ENCODE measurements around the gene HMGXB3. TPM values are rescaled to one million over a fixed set of nuclear protein-coding genes. Genes with fewer than 3 reads are reported as not detected.

Gene HMGXB3
- total and polyA plus RNA-seq, 2 of the 13 experiments (the other 11 are each of a cell fraction or from before 2014, with no cell fraction given): 18.8 to 23.8 TPM

- TF ChIP-seq REPIN1 (CRISPR knock-in tag; IDR thresholded peaks at IDR 0.05; ENCODE audit: borderline replicate concordance, low read depth) (peak; percentile 82; the same call in 1 of the 2 replicates), FOXO1 (CRISPR knock-in tag; IDR thresholded peaks at IDR 0.05) (peak; percentile 79), AHR (CRISPR knock-in tag; IDR thresholded peaks at IDR 0.05) (0 out of 2 replicates have a peak, but pooled peaks have one; percentile 26), HMGA1 (CRISPR knock-in tag; conservative IDR thresholded peaks at IDR 0.05) (no peak), HES4 (CRISPR knock-in tag; IDR thresholded peaks at IDR 0.05; ENCODE audit: borderline replicate concordance) (peak; percentile 73; the same call in 1 of the 2 replicates), ZUFSP (CRISPR knock-in tag; IDR thresholded peaks at IDR 0.05; ENCODE audit: borderline replicate concordance) (no peak), ZNF484 (CRISPR knock-in tag; IDR thresholded peaks at IDR 0.05; ENCODE audit: borderline replicate concordance, low read depth) (no peak), THAP11 (CRISPR knock-in tag; IDR thresholded peaks at IDR 0.05) (peak; percentile 97), ZNF704 (CRISPR knock-in tag; IDR thresholded peaks at IDR 0.05; ENCODE audit: borderline replicate concordance) (no peak; the same call in 1 of the 2 replicates), ZNF567 (CRISPR knock-in tag; IDR thresholded peaks at IDR 0.05; ENCODE audit: borderline replicate concordance) (no peak; the same call in 1 of the 2 replicates), ATF2 (CRISPR knock-in tag; IDR thresholded peaks at IDR 0.05) (peak; percentile 73), HHEX (CRISPR knock-in tag; IDR thresholded peaks at IDR 0.05) (no peak), MIER2 (CRISPR knock-in tag; IDR thresholded peaks at IDR 0.05) (no peak; the same call in 1 of the 2 replicates), MZF1 (CRISPR knock-in tag; IDR thresholded peaks at IDR 0.05; ENCODE audit: borderline replicate concordance) (no peak), KMT2A (CRISPR knock-in tag; IDR thresholded peaks at IDR 0.05) (peak; percentile 98), RFXAP (CRISPR knock-in tag; IDR thresholded peaks at IDR 0.05; ENCODE audit: borderline replicate concordance) (peak; percentile 52; the same call in 1 of the 2 replicates), SPEN (CRISPR knock-in tag; IDR thresholded peaks at IDR 0.05; ENCODE audit: low read depth) (peak; percentile 96), PRMT3 (CRISPR knock-in tag; IDR thresholded peaks at IDR 0.05; ENCODE audit: borderline replicate concordance, low read depth) (no peak), IRF2 (CRISPR knock-in tag; IDR thresholded peaks at IDR 0.05) (peak; percentile 99), ZNF234 (CRISPR knock-in tag; conservative IDR thresholded peaks at IDR 0.05) (peak; percentile 82; the same call in 1 of the 2 replicates), NRL (CRISPR knock-in tag; IDR thresholded peaks at IDR 0.05; ENCODE audit: borderline replicate concordance) (no peak; the same call in 1 of the 2 replicates), NCOA2 (CRISPR knock-in tag; IDR thresholded peaks at IDR 0.05) (peak; percentile 61), NFIB (CRISPR knock-in tag; IDR thresholded peaks at IDR 0.05; ENCODE audit: borderline replicate concordance) (no peak), ZSCAN22 (CRISPR knock-in tag; IDR thresholded peaks at IDR 0.05) (no peak; the same call in 1 of the 2 replicates), NFE2 (CRISPR knock-in tag; IDR thresholded peaks at IDR 0.05) (no peak), PHF5A (CRISPR knock-in tag; IDR thresholded peaks at IDR 0.05; ENCODE audit: low read depth, unreplicated experiment) (peak; percentile 71), ZNF143 (CRISPR knock-in tag; IDR thresholded peaks at IDR 0.05) (peak; percentile 94), RNF2 (conservative IDR thresholded peaks at IDR 0.05; ENCODE audit: low read depth) (peak; percentile 84; the same call in 1 of the 2 replicates)
Observed at GRCh38 chr5:150000256-150000989, at the start of gene HMGXB3, which contains the start of gene TIGD6 (continued).
